Measurements from ENCODE around the gene POLR2J. TPM values are rescaled to one million over a fixed set of nuclear protein-coding genes. Genes with fewer than 3 reads are reported as not detected.

Gene POLR2J
- total RNA-seq, 2 donors from 2014 or later: 10.7 to 22.9 TPM

DNA sequence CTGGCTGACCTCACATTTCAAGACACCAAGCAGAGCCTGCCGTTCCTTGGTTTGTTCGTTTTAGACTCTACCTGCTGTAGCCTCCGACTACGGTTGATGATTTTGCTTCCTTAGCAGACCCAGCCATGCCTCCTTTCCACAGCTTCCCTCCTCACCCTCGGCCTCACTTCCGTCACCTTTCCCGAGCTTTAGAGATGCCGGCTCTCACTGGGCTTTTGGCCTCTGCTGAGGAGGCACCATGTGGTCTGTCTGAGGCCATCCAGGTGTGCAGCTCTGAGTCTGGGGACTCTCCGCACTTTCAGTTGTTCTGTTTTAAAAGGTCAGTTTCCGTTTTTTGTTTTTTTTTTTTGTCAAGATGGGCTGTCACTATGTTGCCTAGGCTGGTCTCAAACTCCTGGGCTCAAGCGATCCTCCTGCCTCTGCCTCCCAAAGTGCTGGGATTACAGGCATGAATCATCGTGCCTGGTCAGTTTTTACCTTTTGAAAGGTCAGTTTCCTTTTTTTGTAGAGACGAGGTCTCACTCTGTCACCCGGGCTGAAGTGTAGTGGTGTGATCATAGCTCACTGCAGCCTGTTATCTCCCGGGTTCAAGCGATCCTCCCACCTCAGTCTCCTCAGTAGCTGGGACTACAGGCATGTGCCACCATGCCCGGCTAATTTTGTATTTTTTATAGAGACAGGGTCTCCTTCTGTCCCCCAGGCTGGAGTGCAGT lies 33.6 kb downstream of the POLR2J start:
- DNase-seq (ENCODE audit: low spot score): no peak

DNA sequence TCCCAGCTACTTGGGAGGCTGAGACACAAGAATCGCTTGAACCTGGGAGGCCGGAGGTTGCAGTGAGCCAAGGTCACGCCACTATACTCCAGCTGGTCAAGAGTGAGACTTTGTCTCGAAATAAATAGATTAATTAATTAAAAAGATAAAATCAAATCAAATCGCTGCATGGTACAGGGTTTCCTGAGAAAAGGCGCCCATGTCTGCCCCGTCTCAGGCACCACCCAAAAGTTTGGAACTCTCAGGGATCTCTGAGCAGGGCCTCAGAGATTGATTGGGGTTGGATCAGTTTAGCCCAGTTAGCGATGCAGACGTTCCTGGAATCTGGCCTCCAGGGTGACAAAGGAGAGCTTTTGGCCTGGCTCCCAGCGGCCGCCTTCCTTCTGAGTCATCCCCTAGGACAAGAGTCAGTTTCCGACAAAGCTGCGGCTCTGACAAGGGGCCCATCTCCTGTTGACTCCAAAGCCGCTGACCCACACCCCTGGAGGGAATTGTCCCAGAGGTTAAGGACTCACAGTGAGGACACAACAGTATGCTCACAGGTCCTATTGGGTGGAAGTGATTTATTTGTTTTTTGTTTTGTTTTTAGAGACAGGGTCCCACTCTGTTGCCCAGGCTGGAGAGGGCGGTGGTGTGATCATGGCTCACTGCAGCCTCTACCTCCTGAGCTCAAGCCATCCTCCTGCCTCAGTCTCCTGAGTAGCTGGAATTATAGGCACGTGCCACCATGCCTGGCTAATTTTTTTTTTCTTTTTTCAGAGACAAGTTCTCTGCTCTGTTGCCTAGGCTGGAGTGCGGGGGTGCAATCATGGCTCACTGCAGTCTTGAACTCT lies 38.5 kb downstream of the POLR2J start:
- Histone ChIP-seq H3K27me3 (replicated peaks; ENCODE audit: insufficient read depth) (no peaks in the 10 kb centered on the region), H3K36me3 (peaks cover 3% of the 10 kb centered on the region), H3K9me3 (no peaks in the 10 kb centered on the region), H3K27ac (no peak overlapping the region), H3K4me1 (ENCODE audit: control insufficient read depth in 1 of 2, low read depth in 2 of 2) (no peaks in the 10 kb centered on the region), H3K4me3 (no peak overlapping the region)
- ATAC-seq (ENCODE audit: insufficient number of reproducible peaks, low FRiP score, low read depth) (no peak), DNase-seq (ENCODE audit: low spot score) (no peak)
- TF ChIP-seq, protein P1, sequence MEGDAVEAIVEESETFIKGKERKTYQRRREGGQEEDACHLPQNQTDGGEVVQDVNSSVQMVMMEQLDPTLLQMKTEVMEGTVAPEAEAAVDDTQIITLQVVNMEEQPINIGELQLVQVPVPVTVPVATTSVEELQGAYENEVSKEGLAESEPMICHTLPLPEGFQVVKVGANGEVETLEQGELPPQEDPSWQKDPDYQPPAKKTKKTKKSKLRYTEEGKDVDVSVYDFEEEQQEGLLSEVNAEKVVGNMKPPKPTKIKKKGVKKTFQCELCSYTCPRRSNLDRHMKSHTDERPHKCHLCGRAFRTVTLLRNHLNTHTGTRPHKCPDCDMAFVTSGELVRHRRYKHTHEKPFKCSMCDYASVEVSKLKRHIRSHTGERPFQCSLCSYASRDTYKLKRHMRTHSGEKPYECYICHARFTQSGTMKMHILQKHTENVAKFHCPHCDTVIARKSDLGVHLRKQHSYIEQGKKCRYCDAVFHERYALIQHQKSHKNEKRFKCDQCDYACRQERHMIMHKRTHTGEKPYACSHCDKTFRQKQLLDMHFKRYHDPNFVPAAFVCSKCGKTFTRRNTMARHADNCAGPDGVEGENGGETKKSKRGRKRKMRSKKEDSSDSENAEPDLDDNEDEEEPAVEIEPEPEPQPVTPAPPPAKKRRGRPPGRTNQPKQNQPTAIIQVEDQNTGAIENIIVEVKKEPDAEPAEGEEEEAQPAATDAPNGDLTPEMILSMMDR (IDR thresholded peaks at IDR 0.05): no peak

More for the DNA sequence above, 33.6 kb downstream of the POLR2J start:
- Histone ChIP-seq H3K4me3 (no peak overlapping the region), H3K27ac (no peak overlapping the region), H3K9me3 (no peaks in the 10 kb centered on the region), H3K4me1 (ENCODE audit: control insufficient read depth in 1 of 2, low read depth in 2 of 2) (no peaks in the 10 kb centered on the region), H3K27me3 (replicated peaks; ENCODE audit: insufficient read depth) (no peaks in the 10 kb centered on the region), H3K36me3 (peaks cover 12% of the 10 kb centered on the region)
- ATAC-seq (ENCODE audit: insufficient number of reproducible peaks, low FRiP score, low read depth): no peak
- TF ChIP-seq, protein P1 (IDR thresholded peaks at IDR 0.05): no peak

DNA sequence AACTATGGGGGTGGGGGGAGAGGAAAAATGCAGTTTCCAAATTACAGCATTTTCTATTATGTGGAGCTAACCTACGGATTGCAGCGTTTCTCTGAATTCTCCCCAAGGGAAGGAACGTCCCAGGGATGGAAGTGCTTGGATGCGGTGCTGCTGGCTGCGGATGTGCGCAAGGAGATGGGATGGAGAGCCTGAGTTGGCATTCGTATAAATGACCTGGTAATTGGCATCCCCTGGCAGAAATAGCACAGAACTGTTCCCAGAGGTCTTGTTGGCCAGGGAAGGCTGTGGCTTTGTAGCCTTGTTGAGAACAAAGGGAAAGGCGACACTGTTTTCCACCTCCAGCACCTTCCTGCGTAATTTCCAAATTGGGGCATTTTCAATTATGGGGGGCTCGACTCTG lies 42.6 kb downstream of the POLR2J start:
- DNase-seq (ENCODE audit: low spot score): no peak
- Histone ChIP-seq H3K27ac (no peak overlapping the region), H3K4me1 (ENCODE audit: control insufficient read depth in 1 of 2, low read depth in 2 of 2) (peaks cover 0 to 18% of the 10 kb centered on the region in 2 donors), H3K27me3 (replicated peaks; ENCODE audit: insufficient read depth) (no peaks in the 10 kb centered on the region), H3K36me3 (peaks cover 3% of the 10 kb centered on the region), H3K9me3 (no peaks in the 10 kb centered on the region), H3K4me3 (no peak overlapping the region)
- no peak for ATAC-seq (ENCODE audit: insufficient number of reproducible peaks, low FRiP score, low read depth)
- TF ChIP-seq, protein P1 (IDR thresholded peaks at IDR 0.05): no peak

DNA sequence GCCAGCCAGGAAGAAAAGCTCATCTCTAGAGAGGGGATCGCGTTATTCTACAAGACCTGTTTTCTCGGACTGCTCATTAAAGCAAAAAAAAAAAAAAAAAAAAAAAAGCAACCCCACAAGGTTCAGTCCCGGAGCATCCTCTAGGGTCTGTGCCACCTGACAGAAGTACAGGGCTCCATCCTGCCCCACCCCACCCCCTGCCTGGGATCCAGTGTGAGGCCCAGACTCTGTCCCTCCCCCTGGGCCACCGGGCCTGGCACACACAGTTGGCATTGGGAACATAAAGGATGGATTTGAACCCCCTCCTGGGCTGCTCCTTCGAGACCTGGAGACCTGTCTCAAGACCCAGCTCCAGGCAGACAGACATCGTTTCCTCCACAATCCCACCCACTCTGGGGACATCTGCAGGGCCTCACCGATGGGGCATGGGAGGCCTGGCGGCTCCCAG lies 44.7 kb downstream of the POLR2J start:
- ATAC-seq (ENCODE audit: insufficient number of reproducible peaks, low FRiP score, low read depth) (no peak), DNase-seq (ENCODE audit: low spot score) (no peak)
- TF ChIP-seq, protein P1 (IDR thresholded peaks at IDR 0.05): no peak
- Histone ChIP-seq H3K4me1 (ENCODE audit: control insufficient read depth in 1 of 2, low read depth in 2 of 2) (peaks cover 0 to 18% of the 10 kb centered on the region in 2 donors), H3K4me3 (peak overlapping the region; percentile 92), H3K27me3 (replicated peaks; ENCODE audit: insufficient read depth) (no peaks in the 10 kb centered on the region), H3K27ac (peak overlapping the region in 1 of 2 donors; percentile 47), H3K9me3 (no peaks in the 10 kb centered on the region), H3K36me3 (peaks cover 3% of the 10 kb centered on the region)

Measured in thoracic aorta (tissue), 2 donors.